ENCODE measurements around the gene FRMD4B. TPM values are rescaled to one million over a fixed set of nuclear protein-coding genes. Genes with fewer than 3 reads are reported as not detected.

Gene FRMD4B
- polyA plus RNA-seq, 3 donors = 13.2 to 21.0 (median 19.6) TPM

GRCh38 chr3:69419276-69419675 lies 33.4 kb upstream of the FRMD4B start:
- no peaks in the 10 kb centered on the region for H3K36me3 ChIP-seq (replicated peaks in 1 of 2; ENCODE audit: control insufficient read depth in 1 of 2, insufficient read depth in 2 of 2, low read length in 2 of 2)
- intact Hi-C loops (cut with micrococcal nuclease) = loop anchor here (10.0 kb wide), 1 partner anchor 254 kb away; no protein-coding TSS in a partner anchor
- peaks cover 6% of the 10 kb centered on the region for H3K4me1 Mint-ChIP-seq

GRCh38 chr3:69417541-69418078 lies 31.7 kb upstream of the FRMD4B start:
- intact Hi-C loops (cut with micrococcal nuclease) = loop anchor here (10.0 kb wide), 1 partner anchor 253 kb away; no protein-coding TSS in a partner anchor
- Mint-ChIP-seq H3K36me3 (peaks cover 16 to 18% of the 10 kb centered on the region in 2 donors), H3K4me1 (peaks cover 6% of the 10 kb centered on the region), H3K4me3 (no peak overlapping the region), H3K9me3 (peaks cover 0 to 2% (median 0%) of the 10 kb centered on the region in 7 donors), H3K27ac (no peak overlapping the region), H3K27me3 (ENCODE audit: low read depth in 3 of 3) (peaks cover 0 to 2% (median 0%) of the 10 kb centered on the region in 3 donors)
- no peak overlapping the region for H3K27ac ChIP-seq (ENCODE audit: low read depth in 1 of 2, low read length in 2 of 2)
- H3K9me3 ChIP-seq (replicated peaks in 1 of 2; ENCODE audit: control insufficient read depth in 1 of 2, insufficient read depth in 1 of 2, low read length in 2 of 2) = no peaks in the 10 kb centered on the region
- no peak for DNase-seq
- no peak overlapping the region for H2AFZ ChIP-seq (ENCODE audit: insufficient read depth, low read depth, low read length, poor library complexity, severe bottlenecking)
- no peak overlapping the region for H3K4me3 ChIP-seq (replicated peaks in 1 of 3; ENCODE audit: low read depth in 2 of 3, low read length in 3 of 3)
- no peaks in the 10 kb centered on the region for H4K20me1 ChIP-seq (ENCODE audit: insufficient read depth, low read length)
- no peaks in the 10 kb centered on the region for H3K4me1 ChIP-seq (ENCODE audit: control insufficient read depth in 1 of 2, insufficient read depth in 2 of 2, low read length in 2 of 2)
- H3K27me3 ChIP-seq (ENCODE audit: control insufficient read depth in 2 of 2, insufficient read depth in 2 of 2, low read length in 2 of 2) = no peaks in the 10 kb centered on the region
- H3K4me2 ChIP-seq (replicated peaks; ENCODE audit: extremely low read depth, low read length, poor library complexity, severe bottlenecking) = no peak overlapping the region
- 100% methylated on average over 1 of the region's 5 CpGs for WGBS (ENCODE audit: insufficient coverage)
- no peaks in the 10 kb centered on the region for H3K36me3 ChIP-seq (replicated peaks in 1 of 2; ENCODE audit: control insufficient read depth in 1 of 2, insufficient read depth in 2 of 2, low read length in 2 of 2)
- H3K79me2 ChIP-seq (ENCODE audit: insufficient read depth, low read length) = no peaks in the 10 kb centered on the region
- no peak overlapping the region for H3K9ac ChIP-seq (ENCODE audit: insufficient read depth, low read length, poor library complexity, severe bottlenecking)
- no peak for TF ChIP-seq CTCF (IDR thresholded peaks at IDR 0.05)

More at GRCh38 chr3:69419276-69419675, 33.4 kb upstream of the FRMD4B start:
- no peak for DNase-seq
- no peak for TF ChIP-seq CTCF (IDR thresholded peaks at IDR 0.05)
- Histone ChIP-seq H3K4me3 (replicated peaks in 1 of 3; ENCODE audit: low read depth in 2 of 3, low read length in 3 of 3) (no peak overlapping the region), H3K4me1 (ENCODE audit: control insufficient read depth in 1 of 2, insufficient read depth in 2 of 2, low read length in 2 of 2) (no peaks in the 10 kb centered on the region), H3K4me2 (replicated peaks; ENCODE audit: extremely low read depth, low read length, poor library complexity, severe bottlenecking) (no peak overlapping the region), H2AFZ (ENCODE audit: insufficient read depth, low read depth, low read length, poor library complexity, severe bottlenecking) (no peak overlapping the region), H3K9ac (ENCODE audit: insufficient read depth, low read length, poor library complexity, severe bottlenecking) (no peak overlapping the region), H3K79me2 (ENCODE audit: insufficient read depth, low read length) (no peaks in the 10 kb centered on the region), H3K27me3 (ENCODE audit: control insufficient read depth in 2 of 2, insufficient read depth in 2 of 2, low read length in 2 of 2) (no peaks in the 10 kb centered on the region), H4K20me1 (ENCODE audit: insufficient read depth, low read length) (no peaks in the 10 kb centered on the region), H3K9me3 (replicated peaks in 1 of 2; ENCODE audit: control insufficient read depth in 1 of 2, insufficient read depth in 1 of 2, low read length in 2 of 2) (no peaks in the 10 kb centered on the region), H3K27ac (ENCODE audit: low read depth in 1 of 2, low read length in 2 of 2) (no peak overlapping the region)
- Mint-ChIP-seq H3K36me3 (peaks cover 16 to 18% of the 10 kb centered on the region in 2 donors), H3K9me3 (peaks cover 0 to 2% (median 0%) of the 10 kb centered on the region in 7 donors), H3K4me3 (no peak overlapping the region), H3K27ac (peak overlapping the region in 1 of 7 donors; percentile 27), H3K27me3 (ENCODE audit: low read depth in 3 of 3) (peaks cover 0 to 2% (median 0%) of the 10 kb centered on the region in 3 donors)
- 100% methylated on average over 3 of the region's 3 CpGs for WGBS (ENCODE audit: insufficient coverage)
